H1 (cell line): Measurements from ENCODE around the gene MTR. TPM values are rescaled to one million over a fixed set of nuclear protein-coding genes. Genes with fewer than 3 reads are reported as not detected.

Source experiments
- CTCF ChIA-PET: fragments of 300-600 bp; sonication (Branson Sonifier 250); formaldehyde crosslinking; loops from one replicate; lab custom pipeline; 2021; ENCODE audit not compliant: partially characterized antibody; lab: Charles Lee
- POLR2A ChIA-PET: fragments of 300-600 bp; sonication (Branson Sonifier 250); formaldehyde crosslinking; loops from one replicate; lab custom pipeline; 2021; ENCODE audit warnings: inconsistent platforms; ENCODE audit not compliant: partially characterized antibody; lab: Charles Lee
- DNase-seq, 2 experiments: peaks; one replicate each; pipeline versions ENCODE4 v3.0.0 to v3.0.0-alpha.2; 2010 to 2022; ENCODE audit warnings: low spot score in 2 of 2, low read depth in 1 of 2, mixed read lengths in 1 of 2
- FAIRE-seq: peaks from 2 replicates; lab custom pipeline; 2011; peaks lifted over from hg19 to GRCh38; lab: Jason Lieb, UNC
- H2AFZ ChIP-seq: 2 replicates; pipeline ENCODE4 v1.8.1; 2012; ENCODE audit warnings: low read length, inconsistent platforms
- H2AK5ac ChIP-seq: 2 replicates; pipeline ENCODE4 v1.6.1; 2013; ENCODE audit warnings: low read depth, low read length
- H2BK120ac ChIP-seq: replicated peaks from 2 replicates; pipeline ENCODE3; 2013; ENCODE audit warnings: low read depth, low read length, inconsistent platforms
- H2BK12ac ChIP-seq: 2 replicates; pipeline ENCODE4 v1.6.1; 2013; ENCODE audit warnings: low read depth, low read length
- H2BK15ac ChIP-seq: 2 replicates; pipeline ENCODE4 v1.6.1; 2013; ENCODE audit warnings: low read length
- H2BK20ac ChIP-seq: 2 replicates; pipeline ENCODE4 v1.6.1; 2013; ENCODE audit warnings: low read length
- H2BK5ac ChIP-seq: 2 replicates; pipeline ENCODE4 v1.6.1; 2013; ENCODE audit warnings: low read depth, low read length
- H3K14ac ChIP-seq: 2 replicates; pipeline ENCODE4 v1.6.1; 2013; ENCODE audit warnings: inconsistent platforms; ENCODE audit not compliant: insufficient read length
- H3K18ac ChIP-seq: 2 replicates; pipeline ENCODE4 v1.6.1; 2013; ENCODE audit warnings: low read length; ENCODE audit errors: extremely low read depth
- H3K23ac ChIP-seq: 2 replicates; pipeline ENCODE4 v1.6.1; 2013; ENCODE audit warnings: inconsistent platforms; ENCODE audit not compliant: insufficient read length
- H3K23me2 ChIP-seq: 2 replicates; pipeline ENCODE4 v1.6.1; 2013; ENCODE audit warnings: low read depth, low read length
- H3K27ac ChIP-seq: 2 replicates; pipeline ENCODE4 v1.6.1; 2011; ENCODE audit warnings: low read depth, low read length, inconsistent platforms
- H3K27me3 ChIP-seq, 4 experiments: replicated peaks in 1 of 4; 1 replicate in 1 of 4; 2 replicates in 3 of 4; pipeline versions ENCODE4 v1.6.1 to v1.8.1; 2011 to 2013; ENCODE audit warnings: low read length in 3 of 4, mild to moderate bottlenecking in 3 of 4, inconsistent platforms in 2 of 4, mixed read lengths in 2 of 4, moderate library complexity in 1 of 4; ENCODE audit not compliant: control insufficient read depth in 3 of 4, insufficient read depth in 3 of 4; ENCODE audit errors: extremely low read depth in 1 of 4
- H3K36me3 ChIP-seq, 4 experiments: 2 replicates each; pipeline versions ENCODE4 v1.6.1 to v1.8.1; 2011 to 2013; ENCODE audit warnings: mild to moderate bottlenecking in 4 of 4, low read length in 3 of 4, moderate library complexity in 2 of 4, control low read depth in 1 of 4, inconsistent platforms in 1 of 4; ENCODE audit not compliant: insufficient read depth in 4 of 4, control insufficient read depth in 2 of 4
- H3K4ac ChIP-seq: replicated peaks from 2 replicates; pipeline ENCODE3; 2013; ENCODE audit warnings: low read length, low read depth, mixed read lengths, inconsistent platforms; ENCODE audit not compliant: insufficient read length
- H3K4me1 ChIP-seq, 4 experiments: replicated peaks in 1 of 4; 1 replicate in 1 of 4; 2 replicates in 3 of 4; pipeline versions ENCODE4 v1.6.1 to v1.8.1; 2011 to 2013; ENCODE audit warnings: low read length in 3 of 4, inconsistent platforms in 2 of 4, mixed read lengths in 1 of 4; ENCODE audit not compliant: insufficient read depth in 4 of 4, control insufficient read depth in 3 of 4
- H3K4me2 ChIP-seq, 2 experiments: 2 replicates each; pipeline versions ENCODE4 v1.6.1 to v1.8.1; 2011 to 2013; ENCODE audit warnings: low read depth in 2 of 2, low read length in 2 of 2, control low read depth in 1 of 2, inconsistent platforms in 1 of 2, mild to moderate bottlenecking in 1 of 2; ENCODE audit not compliant: insufficient read depth in 1 of 2
- H3K4me3 ChIP-seq, 4 experiments: fragments of 200-600, 300-600 bp in 1 of 4; sonication (generic), shearing (Covaris generic), sonication (Bioruptor Twin) in 1 of 4; 2 replicates each; pipeline versions ENCODE4 v1.5.1 to v1.8.1; 2011 to 2016; ENCODE audit warnings: low read length in 4 of 4, low read depth in 3 of 4, control low read depth in 2 of 4, inconsistent platforms in 2 of 4, mild to moderate bottlenecking in 2 of 4, mixed read lengths in 1 of 4, moderate library complexity in 1 of 4; ENCODE audit not compliant: insufficient read depth in 2 of 4; ENCODE audit errors: extremely low read depth in 1 of 4
- H3K56ac ChIP-seq: replicated peaks from 2 replicates; pipeline ENCODE3; 2013; ENCODE audit warnings: low read depth, mild to moderate bottlenecking, mixed read lengths, low read length, inconsistent platforms; ENCODE audit not compliant: insufficient read length
- H3K79me1 ChIP-seq: 2 replicates; pipeline ENCODE4 v1.6.1; 2013; ENCODE audit warnings: low read depth, low read length, control low read depth
- H3K79me2 ChIP-seq, 2 experiments: 2 replicates each; pipeline versions ENCODE4 v1.6.1 to v1.8.1; 2012 to 2013; ENCODE audit warnings: low read length in 2 of 2, mild to moderate bottlenecking in 2 of 2, inconsistent platforms in 1 of 2; ENCODE audit not compliant: insufficient read depth in 2 of 2, control insufficient read depth in 1 of 2
- H3K9ac ChIP-seq, 4 experiments: replicated peaks in 1 of 4; 1 replicate in 1 of 4; 2 replicates in 3 of 4; pipeline versions ENCODE4 v1.6.1 to v1.8.1; 2011 to 2013; ENCODE audit warnings: low read depth in 3 of 4, low read length in 3 of 4, control low read depth in 2 of 4, mild to moderate bottlenecking in 2 of 4, moderate library complexity in 2 of 4, inconsistent platforms in 1 of 4; ENCODE audit errors: extremely low read depth in 1 of 4
- H3K9me3 ChIP-seq, 2 experiments: 2 replicates each; pipeline versions ENCODE4 v1.6.1 to v1.8.1; 2012 to 2013; ENCODE audit warnings: mild to moderate bottlenecking in 2 of 2, moderate library complexity in 2 of 2, control low read depth in 1 of 2, inconsistent platforms in 1 of 2, low read depth in 1 of 2, low read length in 1 of 2, mixed read lengths in 1 of 2; ENCODE audit not compliant: insufficient read depth in 2 of 2
- H4K20me1 ChIP-seq, 2 experiments: replicated peaks in 1 of 2; 2 replicates each; pipeline versions ENCODE3 to v1.8.1; 2011 to 2013; ENCODE audit warnings: inconsistent platforms in 2 of 2, low read length in 2 of 2, mild to moderate bottlenecking in 1 of 2; ENCODE audit not compliant: insufficient read depth in 2 of 2, control insufficient read depth in 1 of 2
- H4K5ac ChIP-seq: 2 replicates; pipeline ENCODE4 v1.6.1; 2013; ENCODE audit warnings: low read length, low read depth, mixed read lengths, inconsistent platforms; ENCODE audit not compliant: insufficient read length
- H4K8ac ChIP-seq: 2 replicates; pipeline ENCODE4 v1.8.0; 2013; ENCODE audit warnings: mild to moderate bottlenecking, moderate library complexity, low read length, inconsistent platforms; ENCODE audit not compliant: insufficient read depth; ENCODE audit errors: extremely low read depth
- H4K91ac ChIP-seq: replicated peaks from 2 replicates; pipeline ENCODE3; 2013; ENCODE audit warnings: low read length, mixed read lengths, inconsistent platforms; ENCODE audit not compliant: insufficient read length
- MAX ChIP-seq: IDR thresholded peaks from 2 replicates; pipeline ENCODE4 v1.6.1; 2012; ENCODE audit warnings: inconsistent platforms
- POU5F1 ChIP-seq: IDR thresholded peaks from 2 replicates; pipeline ENCODE4 v1.6.1; 2011; ENCODE audit warnings: low read depth, mild to moderate bottlenecking, low read length, moderate library complexity
- WGBS, 2 experiments: shearing (Covaris generic) in 1 of 2; methylation state at CpG; one replicate each; pipeline versions ENCODE4 v1.1.6 to v1.1.7; 2013 to 2015; ENCODE audit warnings: low lambda C conversion rate in 2 of 2, mixed read lengths in 2 of 2, inconsistent platforms in 1 of 2, low coverage in 1 of 2, missing lambda C conversion rate in 1 of 2; ENCODE audit not compliant: insufficient replicate concordance in 2 of 2, insufficient coverage in 1 of 2, insufficient read length in 1 of 2; ENCODE audit errors: extremely low coverage in 1 of 2, missing lambda C conversion rate in 1 of 2; 5-methylcytosine and 5-hydroxymethylcytosine counted together
- polyA plus RNA-seq, 7 experiments: library from polyadenylated mRNA; depleted of rRNA in 3 of 7; stranded (reverse) in 5 of 7; unstranded in 2 of 7; fragments of >200 nt in 5 of 7; fragments of 200-250 nt in 2 of 7; gene quantifications; 1 replicate in 5 of 7; 2 replicates in 1 of 7; 4 replicates in 1 of 7; pipeline versions ENCODE4 v1.2.1 to v1.2.3, GENCODE V29; 2011 to 2013; ENCODE audit warnings: missing spikeins in 2 of 7, mixed read lengths in 2 of 7
- total RNA-seq: library from RNA; stranded (reverse); fragmentation: NEBNext Ultra II Directional; extraction: Animal tissue kit (Norgen Biotek cat#: 25700); gene quantifications from 2 replicates; pipeline ENCODE4 v1.2.1, GENCODE V29; 2021

Gene MTR
- total and polyA plus RNA-seq, 2 of the 8 experiments (the other 6 are each of a cell fraction or from before 2014, with no cell fraction given): 4.8 to 27.4 TPM

GRCh38 chr1:236944556-236944955 lies 149.5 kb downstream of the MTR start:
- H4K8ac ChIP-seq: no peak overlapping the region
- WGBS, 2 experiments: 84% methylated on average over 2 of the region's 2 CpGs; no CpG with 5 or more reads in 1 of the 2 experiments
- H3K79me1 ChIP-seq: no peaks in the 10 kb centered on the region
- no peak overlapping the region for H2AK5ac ChIP-seq
- no peak overlapping the region for H3K4ac ChIP-seq
- no peak overlapping the region for H3K4me3 ChIP-seq
- H3K4me1 ChIP-seq: no peaks in the 10 kb centered on the region; a peak in 1 of 7 replicates
- no peak overlapping the region for H4K5ac ChIP-seq
- CTCF ChIA-PET: interaction anchor here (0.6 kb wide), 1 partner anchor 25 kb away, joined by 3 read pairs; no protein-coding TSS in a partner anchor
- no peak overlapping the region for H3K56ac ChIP-seq
- H2BK15ac ChIP-seq: no peak overlapping the region
- TF ChIP-seq POU5F1: no peak
- no peak for TF ChIP-seq MAX
- TF ChIP-seq, all 59 proteins: peak for 0
- no peak overlapping the region for H3K9ac ChIP-seq
- no peak overlapping the region for H2BK5ac ChIP-seq
- H3K14ac ChIP-seq: no peak overlapping the region
- DNase-seq (no peak), FAIRE-seq (no peak)
- H2AFZ ChIP-seq: no peak overlapping the region
- no peaks in the 10 kb centered on the region for H3K9me3 ChIP-seq
- H3K36me3 ChIP-seq: no peaks in the 10 kb centered on the region
- no peak overlapping the region for H4K91ac ChIP-seq
- no peaks in the 10 kb centered on the region for H4K20me1 ChIP-seq
- no peak overlapping the region for H3K27ac ChIP-seq
- no peak overlapping the region for H3K23ac ChIP-seq
- H2BK120ac ChIP-seq: no peak overlapping the region
- H3K27me3 ChIP-seq: no peaks in the 10 kb centered on the region
- no peak overlapping the region for H2BK20ac ChIP-seq
- POLR2A ChIA-PET: no interaction called here
- no peak overlapping the region for H3K4me2 ChIP-seq
- H2BK12ac ChIP-seq: no peak overlapping the region
- H3K18ac ChIP-seq: no peak overlapping the region
- no peaks in the 10 kb centered on the region; the same call in 1 of the 2 replicates for H3K23me2 ChIP-seq
- H3K79me2 ChIP-seq: no peaks in the 10 kb centered on the region
